Vagina (tissue), 2 donors: ENCODE data around the gene SMAP2. TPM values are rescaled to one million over a fixed set of nuclear protein-coding genes. Genes with fewer than 3 reads are reported as not detected.
A peak's percentile ranks its signal among the peaks of the same experiment; 100 is the strongest.
"Not testable (repeated sequence)": the region's sequence is repeated elsewhere in the genome, so short reads cannot be mapped to it uniquely, and the experiment has no call there.

Experiments
- DNase-seq, 2 donors: peaks; one replicate each; pipeline ENCODE4 v3.0.0-alpha.2; 2017; ENCODE audit errors: extremely low spot score in 2 of 2
- H3K27ac ChIP-seq: fragments of 200-600 bp; sonication (generic); one replicate; pipeline ENCODE4 v1.5.1; 2019
- H3K27me3 ChIP-seq: fragments of 200-600 bp; sonication (generic); one replicate; pipeline ENCODE4 v1.5.1; 2019
- H3K36me3 ChIP-seq, 2 donors: fragments of 200-600 bp; sonication (generic); one replicate each; pipeline ENCODE4 v1.5.1; 2017 to 2019
- H3K4me1 ChIP-seq: fragments of 200-600 bp; sonication (generic); one replicate; pipeline ENCODE4 v1.5.1; 2019
- H3K4me3 ChIP-seq, 2 donors: fragments of 200-600 bp; sonication (generic); 1 replicate in 1 of 2; 2 replicates in 1 of 2; pipeline ENCODE4 v1.5.1; 2016 to 2019
- H3K9me3 ChIP-seq: fragments of 200-600 bp; sonication (generic); one replicate; pipeline ENCODE4 v1.5.1; 2019
- CTCF ChIP-seq, 3 experiments: fragments of 450-650 bp in 2 of 3; fragments of 200-600 bp in 1 of 3; sonication (generic) in 1 of 3; IDR thresholded peaks; one replicate each; pipeline ENCODE4 v1.5.1; 2017 to 2019; ENCODE audit warnings: antibody characterized with exemption in 3 of 3, mild to moderate bottlenecking in 2 of 3, moderate library complexity in 2 of 3
- POLR2A ChIP-seq, 2 donors: fragments of 450-650 bp; IDR thresholded peaks; one replicate each; pipeline ENCODE4 v1.6.1; 2017; ENCODE audit warnings: antibody characterized with exemption in 2 of 2, mild to moderate bottlenecking in 2 of 2, moderate library complexity in 2 of 2
- POLR2AphosphoS5 ChIP-seq, 2 donors: sonication (generic); formaldehyde crosslinking; IDR thresholded peaks; one replicate each; pipeline ENCODE4 v1.9.0; 2017; ENCODE audit warnings: antibody characterized with exemption in 2 of 2, mild to moderate bottlenecking in 2 of 2, low read depth in 1 of 2; ENCODE audit not compliant: insufficient read depth in 1 of 2
- intact Hi-C: fragments of 100-400 bp; cut with DNase I; formaldehyde crosslinking; loops from one replicate; pipeline ENCODE4 v1.15.1; 2023
- total RNA-seq: library from RNA; depleted of rRNA; stranded (reverse); fragments of >200 nt; gene quantifications from one replicate; pipeline ENCODE4 v1.2.3, GENCODE V29; 2016

The SMAP2 gene
- 24.8 TPM for total RNA-seq

- Histone ChIP-seq H3K27ac (peak within 1 kb of the TSS; percentile 85), H3K36me3 (no peaks in the 10 kb centered on the region), H3K27me3 (no peaks in the 10 kb centered on the region), H3K4me3 (peak within 1 kb of the TSS; percentile 78 to 88), H3K4me1 (peaks cover 18% of the 10 kb centered on the region), H3K9me3 (no peaks in the 10 kb centered on the region)
- peak in 1 of 2 donors; percentile 90 for DNase-seq
- peak in 1 of 2 donors; percentile 66 for TF ChIP-seq POLR2A (IDR thresholded peaks at IDR 0.05)
- TF ChIP-seq CTCF (IDR thresholded peaks at IDR 0.05) = no peak
- peak; percentile 80 to 82 for TF ChIP-seq POLR2AphosphoS5 (IDR thresholded peaks at IDR 0.05; ENCODE audit: insufficient read depth in 1 of 2, low read depth in 1 of 2)
- intact Hi-C loops = no loop called here
Measured at GRCh38 chr1:40373323-40374283, at the start of gene SMAP2. SMAP2 (plus strand) TSS chr1:40373727; CDS start chr1:40374121, 394 bp downstream.

- H3K4me3 ChIP-seq, H3K9me3 ChIP-seq, H3K4me1 ChIP-seq, DNase-seq, intact Hi-C loops, H3K36me3 ChIP-seq, H3K27me3 ChIP-seq, H3K27ac ChIP-seq: not testable (repeated sequence)
Measured at GRCh38 chr1:40331403-40331802, 42.1 kb upstream of the SMAP2 start.

- H3K4me3 ChIP-seq = no peak overlapping the region
- no peak overlapping the region for H3K27ac ChIP-seq
- DNase-seq = no peak
- no peaks in the 10 kb centered on the region for H3K9me3 ChIP-seq
- no peak for TF ChIP-seq CTCF (IDR thresholded peaks at IDR 0.05)
- TF ChIP-seq POLR2A (IDR thresholded peaks at IDR 0.05) = no peak
- no peak for TF ChIP-seq POLR2AphosphoS5 (IDR thresholded peaks at IDR 0.05; ENCODE audit: insufficient read depth in 1 of 2, low read depth in 1 of 2)
- H3K4me1 ChIP-seq = no peaks in the 10 kb centered on the region
- intact Hi-C loops = no loop called here
- no peaks in the 10 kb centered on the region for H3K27me3 ChIP-seq
- H3K36me3 ChIP-seq = no peaks in the 10 kb centered on the region
Measured at GRCh38 chr1:40332695-40333094, 40.8 kb upstream of the SMAP2 start.

GRCh38 chr1:40337443-40337842 is 36.1 kb upstream of the SMAP2 start:
- H3K27me3 ChIP-seq = no peaks in the 10 kb centered on the region
- no peaks in the 10 kb centered on the region for H3K9me3 ChIP-seq
- peaks cover 8% of the 10 kb centered on the region for H3K4me1 ChIP-seq
- no peak overlapping the region for H3K4me3 ChIP-seq
- TF ChIP-seq POLR2AphosphoS5 (IDR thresholded peaks at IDR 0.05; ENCODE audit: insufficient read depth in 1 of 2, low read depth in 1 of 2) (no peak), CTCF (IDR thresholded peaks at IDR 0.05) (no peak), POLR2A (IDR thresholded peaks at IDR 0.05) (no peak)
- no peaks in the 10 kb centered on the region for H3K36me3 ChIP-seq
- DNase-seq = no peak
- H3K27ac ChIP-seq = no peak overlapping the region
- intact Hi-C loops = loop anchor here (2.0 kb wide), 1 partner anchor 193 kb away; no protein-coding TSS in a partner anchor

- intact Hi-C loops = no loop called here
- no peaks in the 10 kb centered on the region for H3K36me3 ChIP-seq
- H3K9me3 ChIP-seq = no peaks in the 10 kb centered on the region
- TF ChIP-seq POLR2A (IDR thresholded peaks at IDR 0.05) = no peak
- peak; percentile 74 to 95 (median 78) for TF ChIP-seq CTCF (IDR thresholded peaks at IDR 0.05)
- no peak overlapping the region for H3K4me3 ChIP-seq
- no peak for DNase-seq
- H3K27ac ChIP-seq = no peak overlapping the region
- no peaks in the 10 kb centered on the region for H3K27me3 ChIP-seq
- H3K4me1 ChIP-seq = peaks cover 8% of the 10 kb centered on the region
Measured at GRCh38 chr1:40338745-40339419, 34.6 kb upstream of the SMAP2 start.
